Measurements from ENCODE around the gene DDX47.
"Not testable (repeated sequence)": the region's sequence is repeated elsewhere in the genome, so short reads cannot be mapped to it uniquely, and the experiment has no call there.

DDX47 gene

GRCh38 chr12:12871587-12872138, 58.5 kb downstream of the DDX47 start:
- in situ Hi-C loops (cut with MboI; ENCODE audit: low sequenced_read_pairs) = no loop called here

- in situ Hi-C loops (cut with MboI; ENCODE audit: low sequenced_read_pairs) = no loop called here
Measured at GRCh38 chr12:12872139-12872933, 59.2 kb downstream of the DDX47 start.

GRCh38 chr12:12872934-12873275, 59.8 kb downstream of the DDX47 start:
- in situ Hi-C loops (cut with MboI; ENCODE audit: low sequenced_read_pairs) = no loop called here

GRCh38 chr12:12874029-12874428, 60.9 kb downstream of the DDX47 start:
- in situ Hi-C loops (cut with MboI; ENCODE audit: low sequenced_read_pairs) = no loop called here

- in situ Hi-C loops (cut with MboI; ENCODE audit: low sequenced_read_pairs) = not testable (repeated sequence)
Measured at GRCh38 chr12:12875301-12875700, 62.2 kb downstream of the DDX47 start.

- in situ Hi-C loops (cut with MboI; ENCODE audit: low sequenced_read_pairs) = no loop called here
Measured at GRCh38 chr12:12877153-12877768, 64.1 kb downstream of the DDX47 start.

GRCh38 chr12:12877781-12878455, 64.8 kb downstream of the DDX47 start:
- in situ Hi-C loops (cut with MboI; ENCODE audit: low sequenced_read_pairs) = no loop called here

Measured in HL-60/S4 treated with phorbol 12-myristate 13-acetate at 8.2 ng/mL for 4 days and 3 days (cell line).